Urinary bladder (tissue), 4 donors: Measurements from ENCODE around the gene ATP2C2. TPM values are rescaled to one million over a fixed set of nuclear protein-coding genes. Genes with fewer than 3 reads are reported as not detected.
"Not testable (repeated sequence)": the region's sequence is repeated elsewhere in the genome, so short reads cannot be mapped to it uniquely, and the experiment has no call there.

Experiments
- DNase-seq: peaks from one replicate; pipeline ENCODE4 v3.0.0-alpha.2; 2015; ENCODE audit errors: extremely low spot score
- H3K27ac ChIP-seq: one replicate; pipeline ENCODE4 v1.5.1; 2013; ENCODE audit warnings: low read depth, mild to moderate bottlenecking, moderate library complexity
- H3K36me3 ChIP-seq: one replicate; pipeline ENCODE4 v1.6.1; 2013; ENCODE audit warnings: mild to moderate bottlenecking, moderate library complexity; ENCODE audit not compliant: insufficient read depth
- H3K4me1 ChIP-seq: one replicate; pipeline ENCODE4 v1.6.1; 2013; ENCODE audit warnings: mild to moderate bottlenecking, moderate library complexity; ENCODE audit not compliant: insufficient read depth
- H3K4me3 ChIP-seq: one replicate; pipeline ENCODE4 v1.5.1; 2013; ENCODE audit warnings: low read depth, low read length
- WGBS: extraction: QIAGEN DNeasy Blood & Tissue Kit; methylation state at CpG from one replicate; pipeline ENCODE4 v1.1.7; 2013; 5-methylcytosine and 5-hydroxymethylcytosine counted together
- polyA plus RNA-seq: library from polyadenylated mRNA; stranded (reverse); fragments of 200-250 nt; gene quantifications from one replicate; pipeline ENCODE4 v1.2.3, GENCODE V29; 2013
- total RNA-seq: library from RNA; depleted of rRNA; stranded (reverse); fragments of >200 nt; gene quantifications from one replicate; pipeline ENCODE4 v1.2.3, GENCODE V29; 2014
- donor health status: healthy with polysubstance abuse.
- donor health status: healthy.

The ATP2C2 gene
- total and polyA plus RNA-seq, 2 donors, result 2.3 to 5.0 TPM

- Histone ChIP-seq H3K4me3 (no peak overlapping the region), H3K27ac (no peak overlapping the region), H3K4me1 (no peaks in the 10 kb centered on the region), H3K36me3 (no peaks in the 10 kb centered on the region)
- no peak for DNase-seq
- WGBS, result 90% methylated on average over 17 of the region's 17 CpGs
Measured at GRCh38 chr16:84331998-84332780, 36.1 kb upstream of the ATP2C2 start.

- DNase-seq, result no peak
Measured at GRCh38 chr16:84332975-84333684, 35.2 kb upstream of the ATP2C2 start.

GRCh38 chr16:84334058-84334457 is 34.3 kb upstream of the ATP2C2 start:
- H3K4me3 ChIP-seq, result no peak overlapping the region
- H3K4me1 ChIP-seq, result no peaks in the 10 kb centered on the region
- no peak for DNase-seq
- H3K36me3 ChIP-seq, result no peaks in the 10 kb centered on the region
- H3K27ac ChIP-seq, result no peak overlapping the region
- 92% methylated on average over 3 of the region's 3 CpGs for WGBS

More at GRCh38 chr16:84332975-84333684, 35.2 kb upstream of the ATP2C2 start:
- no peaks in the 10 kb centered on the region for H3K4me1 ChIP-seq
- 71% methylated on average over 10 of the region's 10 CpGs for WGBS
- no peak overlapping the region for H3K27ac ChIP-seq
- H3K4me3 ChIP-seq, result no peak overlapping the region
- no peaks in the 10 kb centered on the region for H3K36me3 ChIP-seq

GRCh38 chr16:84334482-84334881 is 33.9 kb upstream of the ATP2C2 start:
- no peak for DNase-seq
- no peak overlapping the region for H3K27ac ChIP-seq
- WGBS, result 74% methylated on average over 1 of the region's 1 CpG

GRCh38 chr16:84337236-84337635 is 31.1 kb upstream of the ATP2C2 start:
- H3K36me3 ChIP-seq, H3K4me1 ChIP-seq, H3K4me3 ChIP-seq, DNase-seq, H3K27ac ChIP-seq: not testable (repeated sequence)

More at GRCh38 chr16:84334482-84334881, 33.9 kb upstream of the ATP2C2 start:
- H3K4me3 ChIP-seq, result no peak overlapping the region
- no peaks in the 10 kb centered on the region for H3K4me1 ChIP-seq
- H3K36me3 ChIP-seq, result no peaks in the 10 kb centered on the region

DNA sequence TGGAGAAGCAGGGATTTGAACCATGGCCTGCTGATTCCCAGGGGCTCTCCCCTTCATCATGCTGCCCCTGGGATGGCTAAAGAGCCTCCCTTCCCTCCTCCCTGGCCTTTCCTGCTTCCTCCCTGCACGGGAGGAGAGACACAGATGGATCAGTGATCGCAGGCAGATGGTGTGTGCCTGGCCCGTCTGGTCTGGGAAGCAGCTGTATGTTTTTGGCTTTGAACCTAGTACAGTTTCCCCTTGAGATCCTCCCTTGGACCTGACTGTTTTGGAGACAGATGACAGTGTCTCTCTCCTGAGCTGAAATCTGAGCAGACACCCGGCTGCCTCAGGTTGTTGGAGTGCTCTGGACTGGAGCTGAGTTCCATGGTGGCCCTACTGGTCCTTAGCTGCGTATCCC is 29.0 kb upstream of the ATP2C2 start:
- no peak overlapping the region for H3K27ac ChIP-seq
- H3K4me3 ChIP-seq, result no peak overlapping the region
- H3K4me1 ChIP-seq, result no peaks in the 10 kb centered on the region
- no peaks in the 10 kb centered on the region for H3K36me3 ChIP-seq
- DNase-seq, result peak; percentile 10
- 39% methylated on average over 5 of the region's 5 CpGs for WGBS

DNA sequence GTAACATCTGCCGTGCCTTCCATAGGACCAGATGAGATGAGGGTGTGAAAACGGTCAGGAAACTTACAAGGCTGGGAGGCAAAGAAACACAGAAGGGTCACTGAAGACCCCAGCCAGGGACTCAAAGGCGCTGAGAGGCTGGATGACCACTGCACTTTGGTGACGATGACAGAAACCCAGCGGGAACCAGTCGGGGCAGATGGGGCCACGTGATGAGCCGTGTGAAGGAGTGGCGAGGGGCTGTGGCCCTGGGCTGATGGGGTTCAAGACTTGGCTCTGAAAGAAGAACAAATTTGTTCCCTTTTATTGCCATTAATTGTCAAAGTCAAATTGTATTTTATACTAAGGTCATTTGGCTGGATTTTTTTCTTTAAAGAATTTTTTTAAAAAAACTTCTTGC is 28.6 kb upstream of the ATP2C2 start:
- no peaks in the 10 kb centered on the region for H3K4me1 ChIP-seq
- no peak overlapping the region for H3K27ac ChIP-seq
- WGBS, result 73% methylated on average over 9 of the region's 9 CpGs
- H3K36me3 ChIP-seq, result no peaks in the 10 kb centered on the region
- H3K4me3 ChIP-seq, result no peak overlapping the region
- no peak for DNase-seq

- no peak overlapping the region for H3K27ac ChIP-seq
- WGBS, result 72% methylated on average over 18 of the region's 18 CpGs
- no peaks in the 10 kb centered on the region for H3K36me3 ChIP-seq
- no peaks in the 10 kb centered on the region for H3K4me1 ChIP-seq
- no peak overlapping the region for H3K4me3 ChIP-seq
- no peak for DNase-seq
Measured at GRCh38 chr16:84340325-84341040, 27.9 kb upstream of the ATP2C2 start.

GRCh38 chr16:84341528-84342295 is 26.6 kb upstream of the ATP2C2 start:
- no peaks in the 10 kb centered on the region for H3K36me3 ChIP-seq
- DNase-seq, result no peak
- 87% methylated on average over 24 of the region's 24 CpGs for WGBS

DNA sequence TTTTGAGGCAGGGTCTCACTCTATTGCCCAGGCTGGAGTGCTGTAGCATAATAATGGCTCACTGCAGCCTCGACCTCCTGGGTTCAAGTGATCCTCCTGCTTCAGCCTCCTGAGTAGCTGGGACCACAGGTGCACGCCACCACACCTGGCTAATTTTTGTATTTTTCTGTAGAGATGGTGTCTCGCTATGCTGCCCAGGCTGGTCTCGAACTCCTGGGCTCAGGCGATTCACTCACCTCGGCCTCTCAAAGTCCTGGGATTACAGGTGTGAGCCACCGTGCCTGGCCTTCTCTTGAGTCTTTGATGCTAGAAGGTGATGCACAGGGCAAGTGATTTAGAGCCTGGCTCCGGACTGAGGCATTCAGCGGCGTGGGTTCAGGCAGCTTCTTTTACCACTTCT is 24.5 kb upstream of the ATP2C2 start:
- H3K27ac ChIP-seq, H3K36me3 ChIP-seq, DNase-seq, H3K4me1 ChIP-seq, H3K4me3 ChIP-seq: not testable (repeated sequence)
- WGBS, result 94% methylated on average over 10 of the region's 10 CpGs

More at GRCh38 chr16:84341528-84342295, 26.6 kb upstream of the ATP2C2 start:
- no peak overlapping the region for H3K27ac ChIP-seq
- no peak overlapping the region for H3K4me3 ChIP-seq
- no peaks in the 10 kb centered on the region for H3K4me1 ChIP-seq

GRCh38 chr16:84344781-84345180 is 23.6 kb upstream of the ATP2C2 start:
- Histone ChIP-seq H3K4me1 (no peaks in the 10 kb centered on the region), H3K27ac (no peak overlapping the region), H3K36me3 (no peaks in the 10 kb centered on the region), H3K4me3 (no peak overlapping the region)
- 86% methylated on average over 8 of the region's 8 CpGs for WGBS
- no peak for DNase-seq

DNA sequence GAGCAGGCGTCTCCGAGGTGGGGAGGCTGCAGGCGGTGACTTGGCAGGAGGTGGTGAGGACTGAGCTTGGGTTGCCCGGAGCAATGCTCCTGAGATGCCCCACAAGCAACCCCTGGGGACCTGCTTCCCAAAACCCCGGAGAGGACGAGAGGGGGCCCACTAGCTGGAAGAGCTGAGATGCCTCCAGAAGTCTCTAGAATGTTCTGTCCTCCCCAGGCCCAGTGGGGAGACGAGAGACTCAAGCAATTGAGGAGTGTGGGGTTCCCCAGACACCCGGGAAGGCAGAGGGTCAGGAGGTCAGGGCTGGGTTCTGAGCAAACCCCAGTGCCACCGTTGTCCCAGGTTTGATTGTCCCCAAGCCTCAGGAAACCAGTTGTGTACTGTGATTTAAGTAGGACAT is 21.2 kb upstream of the ATP2C2 start:
- Histone ChIP-seq H3K27ac (no peak overlapping the region), H3K36me3 (no peaks in the 10 kb centered on the region), H3K4me1 (no peaks in the 10 kb centered on the region), H3K4me3 (no peak overlapping the region)
- no peak for DNase-seq
- WGBS, result 85% methylated on average over 9 of the region's 9 CpGs

GRCh38 chr16:84348386-84348888 is 19.9 kb upstream of the ATP2C2 start:
- no peaks in the 10 kb centered on the region for H3K36me3 ChIP-seq
- no peak overlapping the region for H3K4me3 ChIP-seq
- 62% methylated on average over 6 of the region's 6 CpGs for WGBS
- no peak for DNase-seq
- H3K27ac ChIP-seq, result no peak overlapping the region
- H3K4me1 ChIP-seq, result no peaks in the 10 kb centered on the region
